Measurements from ENCODE around the gene PDAP1. TPM values are rescaled to one million over a fixed set of nuclear protein-coding genes. Genes with fewer than 3 reads are reported as not detected.

Gene PDAP1
- total and polyA plus RNA-seq, 4 donors: 11.6 to 83.6 (median 31.5) TPM

DNA sequence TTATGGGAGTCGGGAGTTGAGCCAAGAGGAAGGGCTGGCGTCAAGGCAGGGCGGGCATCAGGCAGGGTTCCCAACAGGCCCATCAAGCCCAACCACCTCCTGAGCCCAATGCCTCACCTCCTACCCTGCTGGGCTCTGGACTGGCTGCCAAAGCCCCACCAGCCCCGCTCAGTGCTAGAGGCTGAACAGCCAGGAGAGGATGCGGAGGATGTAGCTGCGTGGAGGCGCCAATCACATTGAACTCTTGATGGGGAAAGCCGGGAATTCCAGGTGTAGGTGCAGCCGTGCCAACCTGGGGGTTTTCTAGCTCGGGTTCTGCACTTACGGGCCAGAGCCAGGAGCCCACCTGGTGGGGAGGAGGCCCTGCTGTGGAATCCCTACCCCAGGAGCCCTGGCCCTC, 44.7 kb upstream of the PDAP1 start:
- no peaks in the 10 kb centered on the region for H3K27me3 ChIP-seq (ENCODE audit: control insufficient read depth in 4 of 4, insufficient read depth in 4 of 4, low read length in 3 of 4)
- H3K27ac ChIP-seq (ENCODE audit: low read depth in 1 of 2, low read length in 2 of 2): no peak overlapping the region
- no peak for DNase-seq (ENCODE audit: low spot score)
- H3K9me3 ChIP-seq (ENCODE audit: control insufficient read depth in 4 of 4, low read length in 3 of 4): no peaks in the 10 kb centered on the region
- no peaks in the 10 kb centered on the region for H3K4me1 ChIP-seq (ENCODE audit: control insufficient read depth in 4 of 4, insufficient read depth in 4 of 4, low read length in 3 of 4)
- no peak overlapping the region for H3K9ac ChIP-seq (ENCODE audit: low read depth in 1 of 2, low read length in 2 of 2)
- 96% methylated on average over 11 of the region's 11 CpGs for WGBS
- H3K4me3 ChIP-seq (ENCODE audit: low read depth in 1 of 3, low read length in 3 of 3): no peak overlapping the region
- TF ChIP-seq REST (IDR thresholded peaks at IDR 0.05): no peak
- no peak for TF ChIP-seq CTCF (IDR thresholded peaks at IDR 0.05; ENCODE audit: low read depth, low read length, missing input control)
- no peak for TF ChIP-seq EGR1 (IDR thresholded peaks at IDR 0.05; ENCODE audit: low read depth in 2 of 2)
- TF ChIP-seq JUND (IDR thresholded peaks at IDR 0.05): no peak
- no peak for TF ChIP-seq HNF4A (conservative IDR thresholded peaks at IDR 0.05)
- peaks cover 29 to 86% (median 32%) of the 10 kb centered on the region in 4 donors for H3K36me3 ChIP-seq (ENCODE audit: control insufficient read depth in 4 of 4, insufficient read depth in 3 of 4, low read depth in 1 of 4, low read length in 3 of 4)

DNA sequence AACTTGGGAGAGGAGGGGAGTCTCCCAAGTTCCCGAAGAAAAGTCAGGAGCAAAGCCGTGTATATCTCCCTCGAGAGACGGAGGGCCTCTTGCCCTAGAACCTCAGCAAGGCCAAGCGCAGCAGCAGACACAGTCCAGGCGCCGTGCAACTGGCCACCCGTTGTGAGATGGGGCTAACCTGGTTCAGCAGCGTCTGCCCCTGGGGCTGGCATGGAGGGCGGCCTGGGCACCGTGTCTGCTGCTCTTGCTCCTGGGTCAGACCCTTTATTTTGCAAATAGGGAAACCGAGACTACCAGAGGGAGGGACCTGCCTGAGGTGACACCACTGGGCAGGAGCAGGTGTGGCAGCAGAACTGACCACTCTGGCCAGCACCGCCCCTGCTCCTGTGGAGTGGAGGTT, 44.1 kb upstream of the PDAP1 start:
- H3K4me1 ChIP-seq (ENCODE audit: control insufficient read depth in 4 of 4, insufficient read depth in 4 of 4, low read length in 3 of 4): no peaks in the 10 kb centered on the region
- no peak for DNase-seq (ENCODE audit: low spot score)
- H3K27me3 ChIP-seq (ENCODE audit: control insufficient read depth in 4 of 4, insufficient read depth in 4 of 4, low read length in 3 of 4): no peaks in the 10 kb centered on the region
- no peak for TF ChIP-seq YY1 (IDR thresholded peaks at IDR 0.05)
- TF ChIP-seq MAX (IDR thresholded peaks at IDR 0.05): no peak
- TF ChIP-seq HNF4G (IDR thresholded peaks at IDR 0.05): no peak
- no peak for TF ChIP-seq CTCF (IDR thresholded peaks at IDR 0.05; ENCODE audit: low read depth, low read length, missing input control)
- TF ChIP-seq FOXA2 (IDR thresholded peaks at IDR 0.05): no peak
- TF ChIP-seq, protein P1, sequence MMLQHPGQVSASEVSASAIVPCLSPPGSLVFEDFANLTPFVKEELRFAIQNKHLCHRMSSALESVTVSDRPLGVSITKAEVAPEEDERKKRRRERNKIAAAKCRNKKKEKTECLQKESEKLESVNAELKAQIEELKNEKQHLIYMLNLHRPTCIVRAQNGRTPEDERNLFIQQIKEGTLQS (IDR thresholded peaks at IDR 0.05): no peak
- TF ChIP-seq REST (IDR thresholded peaks at IDR 0.05): no peak
- no peak for TF ChIP-seq GABPA (IDR thresholded peaks at IDR 0.05 in 1 of 2, conservative IDR thresholded peaks at IDR 0.05 in 1 of 2)
- no peak for TF ChIP-seq EGR1 (IDR thresholded peaks at IDR 0.05; ENCODE audit: low read depth in 2 of 2)
- TF ChIP-seq, protein P2, sequence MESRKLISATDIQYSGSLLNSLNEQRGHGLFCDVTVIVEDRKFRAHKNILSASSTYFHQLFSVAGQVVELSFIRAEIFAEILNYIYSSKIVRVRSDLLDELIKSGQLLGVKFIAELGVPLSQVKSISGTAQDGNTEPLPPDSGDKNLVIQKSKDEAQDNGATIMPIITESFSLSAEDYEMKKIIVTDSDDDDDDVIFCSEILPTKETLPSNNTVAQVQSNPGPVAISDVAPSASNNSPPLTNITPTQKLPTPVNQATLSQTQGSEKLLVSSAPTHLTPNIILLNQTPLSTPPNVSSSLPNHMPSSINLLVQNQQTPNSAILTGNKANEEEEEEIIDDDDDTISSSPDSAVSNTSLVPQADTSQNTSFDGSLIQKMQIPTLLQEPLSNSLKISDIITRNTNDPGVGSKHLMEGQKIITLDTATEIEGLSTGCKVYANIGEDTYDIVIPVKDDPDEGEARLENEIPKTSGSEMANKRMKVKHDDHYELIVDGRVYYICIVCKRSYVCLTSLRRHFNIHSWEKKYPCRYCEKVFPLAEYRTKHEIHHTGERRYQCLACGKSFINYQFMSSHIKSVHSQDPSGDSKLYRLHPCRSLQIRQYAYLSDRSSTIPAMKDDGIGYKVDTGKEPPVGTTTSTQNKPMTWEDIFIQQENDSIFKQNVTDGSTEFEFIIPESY (IDR thresholded peaks at IDR 0.05): no peak
- TF ChIP-seq JUND (IDR thresholded peaks at IDR 0.05): no peak
- TF ChIP-seq RAD21 (IDR thresholded peaks at IDR 0.05): no peak
- TF ChIP-seq TAF1 (conservative IDR thresholded peaks at IDR 0.05): no peak
- no peak for TF ChIP-seq HNF4A (conservative IDR thresholded peaks at IDR 0.05)
- no peak for TF ChIP-seq SP1 (IDR thresholded peaks at IDR 0.05)
- no peak for TF ChIP-seq NR2F2 (IDR thresholded peaks at IDR 0.05)
- TF ChIP-seq RXRA (IDR thresholded peaks at IDR 0.05): no peak
- TF ChIP-seq FOXA1 (IDR thresholded peaks at IDR 0.05): no peak
- H3K4me3 ChIP-seq (ENCODE audit: low read depth in 1 of 3, low read length in 3 of 3): no peak overlapping the region
- H3K9ac ChIP-seq (ENCODE audit: low read depth in 1 of 2, low read length in 2 of 2): no peak overlapping the region
- H3K36me3 ChIP-seq (ENCODE audit: control insufficient read depth in 4 of 4, insufficient read depth in 3 of 4, low read depth in 1 of 4, low read length in 3 of 4): peaks cover 26 to 85% (median 29%) of the 10 kb centered on the region in 4 donors
- no peak overlapping the region for H3K27ac ChIP-seq (ENCODE audit: low read depth in 1 of 2, low read length in 2 of 2)
- no peaks in the 10 kb centered on the region for H3K9me3 ChIP-seq (ENCODE audit: control insufficient read depth in 4 of 4, low read length in 3 of 4)
- 96% methylated on average over 13 of the region's 13 CpGs for WGBS

Data from liver (tissue), 9 donors.